ENCODE results near the gene ELAVL1.
"Not testable (repeated sequence)": the region's sequence is repeated elsewhere in the genome, so short reads cannot be mapped to it uniquely, and the experiment has no call there.

ELAVL1 gene
- 26.6 to 35.6 (median 31.1) reads per million in 4 donors for total RNA-seq

DNA sequence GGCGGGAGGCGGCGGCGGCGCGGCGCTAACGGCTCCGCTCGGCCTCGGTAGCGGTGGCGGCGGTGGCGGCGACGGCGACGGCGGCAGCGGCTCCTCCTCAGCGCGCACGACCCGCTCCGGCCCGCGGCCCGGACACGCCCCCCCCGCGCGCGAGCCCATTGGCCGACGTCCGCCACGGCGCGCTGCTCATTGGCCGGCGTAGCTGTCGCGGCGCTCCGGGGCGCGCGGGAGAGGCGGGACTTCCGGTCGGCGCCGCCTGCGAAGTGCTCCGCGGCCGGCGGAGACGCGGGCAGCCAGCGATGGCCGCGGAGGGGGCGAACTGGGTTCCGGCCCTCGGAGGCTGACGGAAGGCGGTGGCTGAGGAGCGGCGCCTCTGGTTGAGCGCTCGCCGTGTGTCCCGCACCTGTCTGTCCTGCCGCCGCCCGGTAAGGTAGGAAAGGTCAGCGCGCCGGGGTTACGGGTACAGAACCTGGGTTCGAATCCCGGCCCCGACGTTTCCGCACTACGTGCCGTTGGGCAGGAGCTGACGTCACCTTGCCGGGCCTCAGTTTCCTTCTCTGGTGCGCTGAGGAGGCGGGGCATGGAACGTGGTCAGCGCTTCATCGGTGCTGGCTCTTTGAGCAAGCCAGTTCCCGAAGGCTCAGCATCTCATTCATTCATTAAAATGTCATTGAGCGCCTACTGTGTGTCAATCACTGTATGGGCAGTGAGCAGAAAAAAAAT, at the start of gene ELAVL1:
Gene ELAVL1 (minus strand): TSS at position 108 of the 723 bp plus-strand sequence. CDS start 13,826 bp downstream, outside the sequence.
- peak; percentile 82 to 93 (median 86) for DNase-seq

GRCh38 chr19:8054169-8054568, 48.7 kb upstream of the ELAVL1 start:
- DNase-seq: no peak

- DNase-seq: no peak
Measured at GRCh38 chr19:8052464-8052859, 47.0 kb upstream of the ELAVL1 start, which contains the start of gene CCL25. CCL25 (plus strand) TSS chr19:8052760; CDS start chr19:8053050, 290 bp downstream.

- peak; percentile 68 to 84 (median 81) for DNase-seq
Measured at GRCh38 chr19:8050274-8051096, 45.0 kb upstream of the ELAVL1 start.

DNA sequence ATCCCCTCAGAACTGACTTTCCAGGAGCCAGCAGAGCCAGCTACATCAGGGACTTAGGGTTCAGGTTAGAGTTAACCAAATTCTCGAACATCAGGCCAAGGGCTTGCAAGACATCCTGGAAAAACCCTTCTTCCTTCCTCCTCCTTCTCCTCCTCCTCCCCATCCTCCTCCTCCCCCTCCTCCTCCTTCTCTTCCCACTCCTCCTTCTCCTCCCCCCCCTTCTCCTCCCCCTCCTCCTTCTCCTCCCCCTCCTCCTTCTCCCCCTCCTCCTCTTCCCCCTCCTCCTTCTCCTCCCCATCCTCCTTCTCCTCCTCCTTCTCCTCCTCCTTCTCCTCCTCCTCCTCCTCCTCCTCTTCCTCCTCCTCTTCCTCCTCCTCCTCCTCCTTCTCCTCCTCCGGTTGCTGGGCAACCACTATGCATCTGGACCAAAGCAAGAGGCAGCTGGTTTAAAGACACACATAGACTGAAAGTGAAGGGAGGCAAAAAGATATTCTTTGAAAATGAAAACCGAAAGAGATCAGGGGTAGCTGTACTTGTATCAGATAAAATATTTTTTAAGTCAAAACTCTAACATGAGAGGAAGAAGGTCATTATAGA, 41.2 kb upstream of the ELAVL1 start:
- no peak for DNase-seq

DNA sequence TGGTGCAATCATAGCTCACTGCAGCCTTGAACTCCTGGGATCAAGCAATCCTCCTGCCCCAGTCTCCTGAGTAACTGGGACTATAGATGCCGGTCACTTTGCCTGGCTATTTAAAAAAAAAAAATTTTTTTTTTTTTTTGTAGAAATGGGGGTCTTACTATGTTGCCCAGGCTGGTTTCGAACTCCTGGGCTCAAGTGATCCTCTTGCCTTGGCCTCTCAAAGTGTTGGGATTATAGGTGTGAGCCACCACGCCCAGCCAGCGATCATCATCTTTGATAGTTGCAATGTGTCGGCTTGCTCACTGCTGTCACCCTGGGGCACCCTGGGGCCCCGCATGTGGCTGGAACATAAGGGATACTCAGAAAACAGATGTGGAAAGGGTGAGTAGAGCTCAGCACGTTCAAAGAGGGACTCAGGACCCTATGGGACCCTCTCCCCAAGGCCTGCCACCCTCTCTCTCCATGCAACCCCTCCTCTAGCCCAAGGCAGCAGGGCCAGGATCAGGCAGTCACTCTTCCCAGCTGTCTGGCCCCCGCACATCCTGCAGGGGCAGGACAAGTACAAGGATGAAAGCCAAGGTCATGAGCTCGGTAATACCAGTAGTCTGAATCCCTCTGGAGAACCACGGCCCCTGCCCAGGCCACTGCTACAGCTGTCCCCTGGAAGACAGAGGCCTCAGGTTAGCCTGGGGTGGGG, 40.6 kb upstream of the ELAVL1 start:
- DNase-seq: no peak

GRCh38 chr19:8044018-8044417, 38.6 kb upstream of the ELAVL1 start:
- no peak for DNase-seq

- DNase-seq: no peak
Measured at GRCh38 chr19:8042900-8043299, 37.5 kb upstream of the ELAVL1 start.

- no peak for DNase-seq
Measured at GRCh38 chr19:8041531-8041931, 36.1 kb upstream of the ELAVL1 start.

DNA sequence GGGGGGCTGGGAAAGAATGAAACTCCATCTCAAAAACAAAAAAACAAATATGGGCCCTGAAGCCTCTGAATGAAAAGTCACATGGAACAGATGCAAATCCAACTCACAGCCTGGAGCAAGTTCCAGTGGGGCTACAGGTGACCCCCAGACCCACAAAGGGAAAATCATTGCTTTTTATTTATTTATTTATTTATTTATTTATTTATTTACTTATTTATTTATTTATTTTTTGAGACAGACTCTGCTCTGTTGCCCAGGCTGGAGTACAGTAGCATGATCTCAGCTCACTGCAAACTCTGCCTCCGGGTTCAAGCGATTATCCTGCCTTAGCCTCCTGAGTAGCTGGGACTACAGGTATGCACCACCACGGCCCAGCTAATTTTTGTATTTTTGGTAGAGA, 33.8 kb upstream of the ELAVL1 start:
- DNase-seq: no peak

GRCh38 chr19:8038815-8039214, 33.4 kb upstream of the ELAVL1 start:
- no peak for DNase-seq

GRCh38 chr19:8036434-8037099, 31.1 kb upstream of the ELAVL1 start:
- DNase-seq: no peak

- DNase-seq: no peak
Measured at GRCh38 chr19:8034178-8034525, 28.7 kb upstream of the ELAVL1 start.

DNA sequence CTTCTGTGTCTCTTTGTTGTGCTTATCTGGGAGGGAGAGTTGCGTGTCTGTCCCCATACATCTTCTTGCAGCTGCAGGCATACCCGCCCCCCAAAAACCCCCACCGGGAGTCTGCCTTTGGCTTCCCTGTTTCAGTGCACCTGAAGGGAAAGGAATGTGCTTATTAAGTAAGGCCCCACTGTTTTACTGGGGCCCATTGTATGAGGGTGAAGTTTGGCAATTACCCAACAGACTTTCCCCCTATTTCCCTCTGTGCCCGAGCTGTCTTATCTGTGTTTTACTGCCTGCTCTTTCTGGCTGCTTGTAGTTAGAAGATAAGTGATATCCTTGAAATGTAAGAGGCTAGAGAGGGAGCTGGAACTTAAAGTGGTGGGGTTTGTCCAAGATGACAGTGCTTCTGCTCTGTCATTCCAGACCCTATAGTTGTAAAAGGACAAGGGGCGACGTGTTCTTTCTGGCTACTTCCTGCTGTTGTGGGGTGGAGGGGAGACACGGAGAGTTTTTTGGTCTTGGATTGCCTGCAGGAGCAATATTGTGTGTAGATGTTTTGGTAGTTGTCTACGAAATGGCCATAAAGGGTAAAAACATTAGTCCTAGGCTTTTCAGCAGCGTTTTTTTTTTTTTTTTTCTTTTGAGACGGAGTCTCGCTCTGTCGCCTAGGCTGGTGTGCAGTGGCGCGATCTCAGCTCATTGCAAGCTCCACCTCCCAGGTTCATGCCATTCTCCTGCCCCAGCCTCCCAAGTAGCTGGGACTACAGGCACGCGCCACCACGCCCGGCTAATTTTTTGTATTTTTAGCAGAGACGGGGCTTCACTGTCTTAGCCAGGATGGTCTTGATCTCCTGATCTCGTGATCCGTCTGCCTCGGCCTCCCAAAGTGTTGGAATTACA, 28.1 kb upstream of the ELAVL1 start:
- not testable (repeated sequence) for DNase-seq

- no peak for DNase-seq
Measured at GRCh38 chr19:8030960-8031359, 25.5 kb upstream of the ELAVL1 start.

DNA sequence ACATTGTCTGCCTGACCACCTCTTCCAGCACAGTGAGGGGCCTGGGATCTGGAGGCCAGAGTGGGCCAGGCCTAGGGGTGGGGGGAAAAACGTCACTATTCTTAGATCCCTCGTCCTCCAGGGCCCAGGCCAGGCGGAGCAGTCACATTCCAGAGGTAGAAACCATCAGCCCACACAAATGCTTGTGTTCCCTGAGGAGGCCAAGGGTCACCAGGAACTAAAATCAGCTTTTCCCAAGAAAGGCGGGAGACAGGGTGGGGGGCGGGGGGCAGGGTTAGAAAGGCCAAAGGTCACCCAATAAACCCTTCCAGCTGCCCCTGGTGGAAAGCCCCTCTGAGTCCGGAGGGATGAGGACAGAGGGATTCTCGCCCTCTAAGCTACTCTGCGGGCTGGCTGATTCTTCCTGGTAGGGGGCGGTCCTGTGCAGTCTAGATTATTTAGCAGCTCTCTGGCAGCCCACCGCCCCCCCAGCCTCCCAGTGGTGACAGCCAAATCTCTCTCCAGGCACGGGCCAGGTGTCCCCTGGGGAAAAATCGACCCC, 23.6 kb upstream of the ELAVL1 start:
- no peak for DNase-seq

DNA sequence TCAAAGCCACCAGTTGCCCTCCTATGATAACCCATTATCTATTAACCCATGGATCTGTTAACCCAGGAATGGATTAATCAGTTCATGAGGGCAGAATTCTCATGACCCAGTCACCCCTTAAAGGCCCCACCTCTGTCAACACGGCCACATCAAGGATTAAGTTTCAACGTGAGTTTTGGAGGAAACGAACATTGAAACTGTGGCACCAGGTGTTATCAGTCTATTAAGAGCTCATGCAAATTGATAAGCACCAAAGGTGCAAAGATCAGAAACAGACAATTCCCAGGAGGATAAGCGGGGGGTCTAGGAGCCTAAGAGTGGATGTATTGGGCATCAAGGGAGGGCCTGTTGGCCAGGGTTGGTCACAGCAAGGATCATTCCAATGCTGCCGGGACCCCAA, 19.9 kb upstream of the ELAVL1 start:
- no peak for DNase-seq

DNA sequence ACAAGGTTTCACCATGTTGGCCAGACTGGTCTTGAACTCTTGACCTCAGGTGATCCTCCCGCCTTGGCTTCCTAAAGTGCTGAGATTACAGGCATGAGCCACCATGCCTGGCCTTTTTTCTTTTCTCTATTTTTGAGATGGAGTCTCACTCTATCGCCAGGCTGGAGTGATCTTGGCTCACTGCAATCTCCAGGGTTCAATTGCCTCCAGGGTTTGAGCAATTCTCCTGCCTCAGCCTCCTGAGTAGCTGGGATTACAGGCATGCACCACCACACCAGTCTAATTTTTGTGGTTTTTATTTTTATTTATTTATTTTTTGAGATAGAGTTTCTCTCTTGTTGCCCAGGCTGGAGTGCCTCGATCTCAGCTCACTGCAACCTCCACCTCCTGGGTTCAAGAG, 18.8 kb upstream of the ELAVL1 start:
- not testable (repeated sequence) for DNase-seq

GRCh38 chr19:8023371-8023770, 17.9 kb upstream of the ELAVL1 start:
- no peak for DNase-seq

- DNase-seq: no peak
Measured at GRCh38 chr19:8022275-8022674, 16.8 kb upstream of the ELAVL1 start.

- DNase-seq: no peak
Measured at GRCh38 chr19:8021374-8021773, 15.9 kb upstream of the ELAVL1 start.
